HG02610 (cell line): ENCODE data around the gene PRR33.
"Not testable (repeated sequence)": the region's sequence is repeated elsewhere in the genome, so short reads cannot be mapped to it uniquely, and the experiment has no call there.

Source experiments
- ATAC-seq: cut with Tn5 transposase; IDR thresholded peaks from one replicate; pipeline ENCODE4 v1.9.1; 2021; ENCODE audit warnings: mild to moderate bottlenecking, moderate library complexity; ENCODE audit not compliant: unreplicated experiment

PRR33 gene

DNA sequence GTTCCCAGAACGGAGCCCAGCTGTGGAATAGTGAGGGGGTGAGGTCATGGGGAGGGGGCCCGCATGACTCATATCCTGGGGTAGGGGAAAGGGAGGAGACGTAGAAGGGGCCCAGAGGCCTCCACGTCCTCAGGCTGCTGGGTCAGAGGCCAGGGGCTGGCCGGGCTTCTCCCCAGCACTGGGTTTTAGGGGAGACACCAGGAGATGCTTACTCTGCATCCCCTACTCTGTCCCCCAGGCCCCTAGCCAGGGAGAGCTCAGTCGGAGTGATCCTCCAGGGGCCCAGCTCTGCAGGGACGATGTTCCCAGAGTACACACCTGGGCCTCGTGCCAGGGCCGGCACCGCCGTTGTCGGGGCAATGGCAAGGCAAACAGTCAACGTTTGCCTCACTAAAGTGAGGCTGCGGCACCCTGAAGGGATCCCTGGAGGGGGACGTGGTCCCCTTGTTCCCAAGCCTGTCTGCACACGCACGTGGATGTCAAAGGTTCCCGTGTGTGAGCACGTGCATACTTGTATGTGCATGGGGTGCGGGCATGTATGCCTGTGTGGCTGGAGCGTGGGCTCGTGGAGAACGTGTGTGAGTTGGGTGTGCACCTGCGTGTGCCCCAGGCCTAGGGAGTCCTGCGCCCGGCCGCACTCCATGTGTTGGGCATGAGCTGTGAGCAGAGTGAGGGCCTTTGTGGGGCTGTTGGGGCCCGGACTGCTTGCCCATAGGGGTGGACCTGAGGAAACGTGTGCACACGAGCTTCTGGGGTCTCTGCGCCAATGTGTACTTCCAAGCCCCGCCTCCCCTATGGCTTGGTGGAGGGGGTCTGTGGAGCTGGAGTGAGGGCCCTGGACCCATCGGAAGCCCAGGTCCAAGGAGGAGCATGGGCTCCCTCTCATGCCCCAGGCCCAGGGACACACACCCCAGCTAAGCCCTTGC, 14.2 kb downstream of the PRR33 start:
- no peak for ATAC-seq

DNA sequence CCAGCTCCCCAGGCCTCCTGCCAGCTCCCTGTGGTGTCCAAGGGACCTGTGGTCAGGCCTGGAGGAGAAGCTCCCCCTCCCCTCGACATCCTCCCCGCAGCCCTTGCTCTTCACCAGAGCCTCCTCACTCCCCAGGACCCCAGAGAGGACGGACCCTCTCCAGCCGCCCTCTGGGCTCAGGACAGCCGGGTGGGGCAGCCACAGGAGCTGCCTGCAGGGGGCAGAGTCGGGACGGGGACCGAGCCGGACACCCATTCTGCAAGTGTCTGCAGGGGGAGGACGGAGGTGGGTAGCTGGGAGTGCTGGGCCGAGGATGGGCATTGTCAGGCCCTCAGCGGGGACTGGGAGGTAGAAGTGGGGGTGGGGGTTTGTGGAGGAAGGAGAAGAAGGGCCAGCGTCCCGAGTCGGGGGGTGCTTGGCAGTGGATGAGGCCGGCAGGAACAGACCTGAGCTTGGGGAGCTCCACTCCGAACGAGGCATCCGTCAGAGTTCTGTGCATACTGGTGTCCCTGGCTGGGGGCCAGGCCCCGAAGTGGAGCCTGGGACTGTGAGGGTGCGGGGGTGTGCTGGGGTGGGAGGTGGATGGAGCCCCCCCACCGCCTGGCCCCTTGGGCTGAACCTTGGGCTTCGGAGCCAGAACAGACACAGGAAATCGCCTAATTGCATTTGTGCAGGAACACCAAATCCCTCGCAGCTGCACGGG, 15.2 kb downstream of the PRR33 start:
- ATAC-seq, result no peak

- ATAC-seq, result not testable (repeated sequence)
Measured at GRCh38 chr11:1875851-1876301, 15.8 kb downstream of the PRR33 start.

GRCh38 chr11:1875093-1875850, 16.4 kb downstream of the PRR33 start:
- ATAC-seq, result no peak

GRCh38 chr11:1874441-1875092, 17.1 kb downstream of the PRR33 start:
- not testable (repeated sequence) for ATAC-seq

DNA sequence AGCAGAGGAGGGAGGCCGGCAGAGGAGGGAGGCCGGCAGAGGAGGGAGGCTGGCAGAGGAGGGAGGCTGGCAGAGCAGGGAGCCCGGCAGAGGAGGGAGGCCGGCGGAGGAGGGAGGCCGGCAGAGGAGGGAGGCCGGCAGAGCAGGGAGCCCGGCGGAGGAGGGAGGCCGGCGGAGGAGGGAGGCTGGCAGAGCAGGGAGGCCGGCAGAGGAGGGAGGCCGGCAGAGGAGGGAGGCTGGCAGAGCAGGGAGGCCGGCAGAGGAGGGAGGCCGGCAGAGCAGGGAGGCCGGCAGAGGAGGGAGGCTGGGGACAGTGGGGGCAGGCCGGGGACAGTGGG, 17.9 kb downstream of the PRR33 start:
- not testable (repeated sequence) for ATAC-seq

GRCh38 chr11:1873048-1873812, 18.5 kb downstream of the PRR33 start:
- ATAC-seq, result no peak

DNA sequence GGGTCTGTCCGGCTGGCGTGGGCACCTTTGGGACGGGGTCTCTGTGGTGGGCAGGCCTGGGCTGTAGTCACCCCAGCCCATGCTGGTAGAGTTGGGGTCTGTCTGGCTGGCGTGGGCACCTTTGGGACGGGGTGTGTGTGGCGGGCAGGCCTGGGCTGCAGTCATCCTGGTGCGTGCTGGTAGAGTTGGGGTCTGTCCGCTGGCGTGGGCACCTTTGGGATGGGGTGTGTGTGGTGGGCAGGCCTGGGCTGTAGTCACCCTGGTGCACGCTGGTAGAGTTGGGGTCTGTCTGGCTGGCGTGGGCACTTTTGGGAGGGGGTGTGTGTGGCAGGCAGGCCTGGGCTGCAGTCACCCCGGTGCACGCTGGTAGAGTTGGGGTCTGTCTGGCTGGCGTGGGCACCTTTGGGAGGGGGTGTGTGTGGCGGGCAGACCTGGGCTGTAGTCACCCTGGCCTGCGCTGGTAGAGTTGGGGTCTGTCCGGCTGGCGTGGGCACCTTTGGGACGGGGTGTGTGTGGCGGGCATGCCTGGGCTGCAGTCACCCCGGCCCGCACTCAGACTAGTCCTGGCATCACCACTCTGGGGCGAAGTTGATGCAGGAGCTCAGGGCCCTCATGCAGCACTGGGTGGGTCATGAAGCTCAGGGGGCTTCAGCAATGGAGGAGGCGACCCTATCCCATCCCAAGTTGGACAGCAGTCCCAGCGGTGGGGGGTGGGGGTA, 19.3 kb downstream of the PRR33 start:
- ATAC-seq, result no peak

- ATAC-seq, result no peak
Measured at GRCh38 chr11:1871531-1871930, 20.2 kb downstream of the PRR33 start.

GRCh38 chr11:1870721-1871466, 20.8 kb downstream of the PRR33 start:
- no peak for ATAC-seq

DNA sequence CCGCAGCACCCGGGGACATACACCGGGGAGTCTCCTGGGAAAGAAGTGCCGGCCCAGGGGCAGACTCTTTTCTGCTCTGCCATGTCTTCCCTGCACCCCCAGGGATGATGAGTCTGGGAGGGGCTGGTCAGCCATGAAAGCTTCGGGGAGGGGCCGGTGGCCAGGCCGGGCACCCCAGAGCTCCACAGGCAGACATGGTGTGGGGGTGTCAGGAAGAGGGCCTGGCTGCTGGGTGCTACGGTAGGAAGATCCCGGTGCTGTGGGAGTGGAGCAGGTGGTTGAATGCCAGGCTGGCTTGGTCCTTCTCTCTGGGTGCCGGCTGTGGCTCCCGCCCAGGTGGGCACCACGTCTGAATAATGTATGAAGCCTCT, 21.4 kb downstream of the PRR33 start:
- no peak for ATAC-seq

GRCh38 chr11:1869427-1870325, 22.0 kb downstream of the PRR33 start:
- no peak for ATAC-seq

- ATAC-seq, result no peak
Measured at GRCh38 chr11:1868636-1869291, 22.9 kb downstream of the PRR33 start.

DNA sequence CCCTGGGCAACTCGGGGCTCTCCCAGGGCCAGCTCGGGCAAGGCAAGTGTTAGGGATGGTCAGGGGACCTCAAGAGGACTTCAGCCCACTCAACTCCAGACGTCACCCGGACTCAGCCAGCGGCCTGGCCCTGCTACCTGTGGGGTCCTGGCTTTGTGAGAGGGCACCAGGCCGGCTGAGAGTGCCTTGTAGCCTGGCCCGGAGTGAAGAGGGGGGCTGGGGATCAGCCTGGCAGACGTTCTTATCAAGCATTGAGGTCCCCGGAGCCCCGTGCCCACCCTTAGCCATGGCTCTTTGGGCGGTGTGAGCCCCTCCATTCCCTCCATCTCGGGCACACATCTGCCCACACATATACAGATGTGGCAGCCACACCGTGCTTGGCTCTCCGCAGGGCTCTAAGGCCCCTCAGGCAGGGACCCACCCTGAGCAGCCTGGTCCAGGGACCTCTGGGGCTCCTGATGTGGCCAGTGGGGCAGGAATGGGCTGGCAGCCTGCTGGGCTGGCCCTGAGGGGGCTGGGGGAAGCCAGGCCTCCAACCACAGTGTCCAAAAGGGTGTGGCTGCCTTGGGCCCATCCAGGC, 23.5 kb downstream of the PRR33 start:
- no peak for ATAC-seq

DNA sequence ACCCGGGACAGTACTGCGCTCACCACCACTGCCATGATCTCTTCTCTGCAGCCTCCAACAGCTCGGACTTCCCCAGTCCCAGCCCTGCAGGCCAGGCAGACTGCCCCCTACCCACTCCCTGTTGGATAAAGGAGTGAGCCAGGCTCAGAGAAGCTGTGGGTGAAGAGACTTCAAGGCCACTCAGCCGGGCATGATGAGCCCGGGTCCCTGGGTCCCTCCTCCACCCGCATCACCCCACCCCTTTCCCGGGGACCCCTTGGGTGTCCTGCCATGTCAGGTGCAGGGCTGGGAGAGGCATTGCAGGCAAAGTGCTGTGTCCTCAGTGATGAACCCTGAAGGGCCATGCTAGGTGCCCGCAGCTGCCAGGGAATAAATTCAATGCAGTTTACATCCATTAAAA, 24.3 kb downstream of the PRR33 start:
- ATAC-seq, result no peak

DNA sequence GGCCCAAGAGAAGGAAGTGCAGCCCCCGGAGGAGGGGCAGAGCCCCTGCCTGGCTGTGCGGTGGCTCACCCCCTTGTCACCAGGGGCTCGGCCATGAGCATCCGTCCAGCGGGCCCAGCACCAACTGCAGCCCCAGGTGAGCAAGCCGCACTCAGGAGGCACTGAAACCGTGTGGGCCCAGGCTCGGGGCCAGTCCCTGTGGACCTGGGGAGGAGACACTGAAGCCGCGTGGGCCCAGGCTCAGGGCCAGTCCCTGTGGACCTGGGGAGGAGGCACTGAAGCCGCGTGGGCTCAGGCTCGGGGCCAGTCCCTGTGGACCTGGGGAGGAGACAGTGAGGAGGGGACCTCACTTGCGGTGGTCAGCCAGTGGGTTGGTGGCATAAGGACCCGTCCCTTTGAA, 24.9 kb downstream of the PRR33 start:
- ATAC-seq, result no peak

GRCh38 chr11:1866226-1866625, 25.5 kb downstream of the PRR33 start:
- no peak for ATAC-seq
